Activated T-helper 17 cell treated with anti-CD3 and anti-CD28 coated beads, Interleukin-2, amount 50 U/mL, for 72 hours (primary cell): ENCODE results near the gene NUDT4. TPM values are rescaled to one million over a fixed set of nuclear protein-coding genes. Genes with fewer than 3 reads are reported as not detected.
A peak's percentile ranks its signal among the peaks of the same experiment; 100 is the strongest.
"Not testable (repeated sequence)": the region's sequence is repeated elsewhere in the genome, so short reads cannot be mapped to it uniquely, and the experiment has no call there.

Experiments used
- ATAC-seq: fragments of 150-1000 bp; cut with Tn5 transposase; replicated peaks from 2 replicates; pipeline ENCODE4 v1.10.0; 2021; ENCODE audit warnings: mild to moderate bottlenecking, moderate library complexity
- H3K27ac Mint-ChIP-seq: one replicate; pipeline ENCODE4 v1.8.0; 2022; ENCODE audit warnings: mixed read lengths
- H3K27me3 Mint-ChIP-seq: one replicate; pipeline ENCODE4 v1.8.0; 2022; ENCODE audit warnings: mixed read lengths
- H3K36me3 Mint-ChIP-seq: one replicate; pipeline ENCODE4 v1.8.0; 2022; ENCODE audit warnings: low read depth, mild to moderate bottlenecking, mixed read lengths
- H3K4me1 Mint-ChIP-seq: one replicate; pipeline ENCODE4 v1.8.0; 2022; ENCODE audit warnings: mixed read lengths
- H3K4me3 Mint-ChIP-seq: one replicate; pipeline ENCODE4 v1.8.0; 2022; ENCODE audit warnings: mild to moderate bottlenecking, mixed read lengths
- H3K9me3 Mint-ChIP-seq: one replicate; pipeline ENCODE4 v1.8.0; 2022; ENCODE audit warnings: mixed read lengths
- total RNA-seq, 2 donors: library from RNA; stranded (reverse); gene quantifications; one replicate each; pipeline ENCODE4 v1.2.3, GENCODE V29; 2022

The NUDT4 gene
- total RNA-seq, 2 donors from 2014 or later: 41.2 to 51.6 TPM

DNA sequence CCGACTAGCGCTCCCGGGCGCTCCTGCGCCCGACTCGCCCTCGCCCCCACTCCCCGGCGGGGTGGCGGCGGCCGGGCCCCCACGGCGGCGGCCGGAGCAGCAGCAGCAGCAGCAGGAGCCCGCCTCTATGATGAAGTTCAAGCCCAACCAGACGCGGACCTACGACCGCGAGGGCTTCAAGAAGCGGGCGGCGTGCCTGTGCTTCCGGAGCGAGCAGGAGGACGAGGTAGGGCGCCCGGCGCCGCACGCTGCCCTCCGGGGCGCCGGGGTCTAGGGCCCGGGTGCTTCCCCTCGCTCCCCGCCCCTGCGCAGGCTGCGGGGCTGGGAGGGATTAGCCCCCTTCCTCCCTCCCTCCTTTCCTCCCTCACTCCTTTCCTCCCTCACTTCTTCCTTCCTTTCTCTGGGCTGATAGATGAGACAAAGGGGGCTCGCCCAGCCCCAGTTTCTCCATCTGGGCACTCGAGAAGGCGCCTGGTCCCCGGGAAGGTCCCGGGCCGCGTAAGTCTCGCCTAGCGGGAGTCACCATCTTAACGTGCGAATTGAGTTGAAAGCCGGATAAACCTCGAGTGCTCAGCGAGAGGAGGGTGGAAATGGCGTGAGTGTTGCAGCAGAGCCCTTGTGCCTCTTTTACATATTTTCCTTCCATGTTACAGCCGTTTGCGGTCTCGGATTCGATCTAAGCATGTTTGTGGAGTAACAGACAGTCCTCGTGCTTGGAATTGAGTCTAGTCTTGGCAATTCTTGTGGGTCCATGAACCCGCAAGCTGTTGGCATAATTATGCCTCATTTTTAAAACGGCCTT is 672 bp downstream of the NUDT4 start:
- ATAC-seq: peak; percentile 63
- not testable (repeated sequence) for H3K27me3 Mint-ChIP-seq, H3K9me3 Mint-ChIP-seq
- H3K4me3 Mint-ChIP-seq: peak overlapping the region; percentile 99
- H3K4me1 Mint-ChIP-seq: peaks cover 30% of the 10 kb centered on the region
- H3K36me3 Mint-ChIP-seq: peaks cover 43% of the 10 kb centered on the region
- H3K27ac Mint-ChIP-seq: peak overlapping the region; percentile 99

GRCh38 chr12:93378998-93379325 is 1.2 kb downstream of the NUDT4 start:
- ATAC-seq: no peak
- H3K4me1 Mint-ChIP-seq: peaks cover 30% of the 10 kb centered on the region
- H3K27ac Mint-ChIP-seq: peak overlapping the region; percentile 99
- H3K27me3 Mint-ChIP-seq: no peaks in the 10 kb centered on the region
- peak overlapping the region; percentile 99 for H3K4me3 Mint-ChIP-seq
- peaks cover 48% of the 10 kb centered on the region for H3K36me3 Mint-ChIP-seq
- H3K9me3 Mint-ChIP-seq: no peaks in the 10 kb centered on the region

- Mint-ChIP-seq H3K4me3 (peak overlapping the region; percentile 99), H3K9me3 (no peaks in the 10 kb centered on the region), H3K36me3 (peaks cover 48% of the 10 kb centered on the region), H3K4me1 (peaks cover 30% of the 10 kb centered on the region), H3K27ac (peak overlapping the region; percentile 99), H3K27me3 (no peaks in the 10 kb centered on the region)
- ATAC-seq: no peak
These were observed 1.7 kb downstream of the NUDT4 start for GRCh38 chr12:93379326-93379980.

- H3K4me1 Mint-ChIP-seq: peaks cover 30% of the 10 kb centered on the region
- ATAC-seq: no peak
- no peaks in the 10 kb centered on the region for H3K9me3 Mint-ChIP-seq
- H3K27ac Mint-ChIP-seq: peak overlapping the region; percentile 99
- H3K4me3 Mint-ChIP-seq: peak overlapping the region; percentile 99
- peaks cover 49% of the 10 kb centered on the region for H3K36me3 Mint-ChIP-seq
- H3K27me3 Mint-ChIP-seq: no peaks in the 10 kb centered on the region
These were observed 2.2 kb downstream of the NUDT4 start for GRCh38 chr12:93379981-93380361.

DNA sequence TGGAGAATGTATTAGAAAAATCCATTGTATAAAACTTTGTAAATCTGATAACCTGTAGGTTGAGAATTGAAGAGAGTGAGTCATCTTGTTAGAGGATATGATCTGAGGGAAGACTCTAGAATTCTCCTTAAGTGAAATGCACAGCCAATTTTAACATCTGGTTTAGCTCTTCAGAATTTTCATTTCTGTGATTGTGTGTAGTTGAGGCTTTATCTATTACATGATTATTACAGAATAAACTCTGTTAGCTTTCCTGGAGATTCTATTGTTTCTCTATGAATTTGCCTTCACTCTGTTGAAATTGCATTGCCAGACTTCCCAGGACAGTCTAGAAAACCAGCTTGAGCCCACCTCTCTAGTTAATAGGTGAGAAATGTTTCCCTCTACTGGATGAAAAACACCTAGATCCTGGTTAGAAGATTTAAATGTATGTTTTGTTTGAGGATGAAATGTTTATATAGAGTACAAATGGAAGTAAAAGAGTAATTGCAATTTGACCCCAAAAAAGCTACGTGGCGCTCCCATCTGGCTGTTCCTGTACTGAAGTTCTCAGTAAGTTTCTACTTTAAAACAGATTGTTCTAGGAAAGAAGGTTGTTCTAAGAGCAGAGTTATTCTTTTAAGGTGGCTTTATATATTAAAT is 2.9 kb downstream of the NUDT4 start:
- Mint-ChIP-seq H3K4me1 (peaks cover 35% of the 10 kb centered on the region), H3K9me3 (no peaks in the 10 kb centered on the region), H3K4me3 (peak overlapping the region; percentile 99), H3K36me3 (peaks cover 56% of the 10 kb centered on the region), H3K27me3 (no peaks in the 10 kb centered on the region), H3K27ac (peak overlapping the region; percentile 99)
- ATAC-seq: no peak

GRCh38 chr12:93381161-93381975 is 3.6 kb downstream of the NUDT4 start:
- peaks cover 37% of the 10 kb centered on the region for H3K4me1 Mint-ChIP-seq
- no peaks in the 10 kb centered on the region for H3K27me3 Mint-ChIP-seq
- no peaks in the 10 kb centered on the region for H3K9me3 Mint-ChIP-seq
- peak overlapping the region; percentile 99 for H3K4me3 Mint-ChIP-seq
- no peak for ATAC-seq
- H3K36me3 Mint-ChIP-seq: peaks cover 58% of the 10 kb centered on the region
- H3K27ac Mint-ChIP-seq: peak overlapping the region; percentile 99

DNA sequence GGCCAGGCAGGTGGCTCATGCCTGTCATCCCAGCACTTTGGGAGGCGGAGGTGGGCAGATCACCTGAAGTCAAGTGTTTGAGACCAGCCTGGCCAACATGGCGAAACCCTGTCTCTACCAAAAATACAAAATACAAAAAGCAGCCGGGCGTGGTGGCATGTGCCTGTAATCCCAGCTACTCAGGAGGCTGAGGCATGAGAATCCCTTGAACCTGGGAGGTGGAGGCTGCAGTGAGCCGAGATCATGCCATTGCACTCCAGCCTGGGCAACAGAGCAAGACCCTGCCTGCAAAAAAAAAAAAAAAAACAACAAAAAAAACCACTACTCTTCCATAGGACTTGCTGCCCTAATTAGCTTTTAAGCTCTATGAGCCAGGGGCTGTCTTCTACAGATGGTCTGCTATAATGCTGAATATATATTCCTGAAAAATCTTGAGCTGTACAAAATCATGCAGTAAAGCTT is 4.3 kb downstream of the NUDT4 start:
- ATAC-seq, H3K27ac Mint-ChIP-seq, H3K9me3 Mint-ChIP-seq, H3K27me3 Mint-ChIP-seq: not testable (repeated sequence)
- peaks cover 32% of the 10 kb centered on the region for H3K4me1 Mint-ChIP-seq
- H3K36me3 Mint-ChIP-seq: peaks cover 58% of the 10 kb centered on the region
- H3K4me3 Mint-ChIP-seq: peak overlapping the region; percentile 99

GRCh38 chr12:93387780-93388179 is 10.1 kb downstream of the NUDT4 start:
- no peaks in the 10 kb centered on the region for H3K9me3 Mint-ChIP-seq
- peak; percentile 95 for ATAC-seq
- H3K4me1 Mint-ChIP-seq: peaks cover 31% of the 10 kb centered on the region
- peak overlapping the region; percentile 55 for H3K4me3 Mint-ChIP-seq
- H3K27ac Mint-ChIP-seq: peak overlapping the region; percentile 91
- H3K36me3 Mint-ChIP-seq: peaks cover 54% of the 10 kb centered on the region
- H3K27me3 Mint-ChIP-seq: no peaks in the 10 kb centered on the region

DNA sequence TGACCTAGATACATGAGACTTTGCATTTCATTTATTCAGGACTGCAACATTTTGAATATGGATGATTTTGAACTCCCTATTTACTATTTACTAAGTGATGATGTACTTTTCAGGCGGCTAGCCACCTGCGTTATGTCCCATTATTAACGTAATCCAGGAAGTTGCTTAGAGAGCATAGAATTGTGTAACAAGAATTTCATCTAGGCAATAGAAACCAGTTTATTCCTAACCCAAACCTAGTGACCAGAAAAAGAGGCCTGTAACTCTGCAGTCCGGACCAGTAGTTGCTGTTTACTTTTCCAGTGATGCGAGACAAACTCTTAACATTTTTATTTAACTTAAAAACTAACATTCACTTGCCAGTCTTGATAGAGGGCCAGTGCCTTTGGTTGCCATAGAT is 12.3 kb downstream of the NUDT4 start:
- Mint-ChIP-seq H3K4me3 (no peak overlapping the region), H3K27ac (no peak overlapping the region), H3K36me3 (peaks cover 56% of the 10 kb centered on the region), H3K9me3 (no peaks in the 10 kb centered on the region), H3K27me3 (no peaks in the 10 kb centered on the region), H3K4me1 (peaks cover 26% of the 10 kb centered on the region)
- no peak for ATAC-seq

DNA sequence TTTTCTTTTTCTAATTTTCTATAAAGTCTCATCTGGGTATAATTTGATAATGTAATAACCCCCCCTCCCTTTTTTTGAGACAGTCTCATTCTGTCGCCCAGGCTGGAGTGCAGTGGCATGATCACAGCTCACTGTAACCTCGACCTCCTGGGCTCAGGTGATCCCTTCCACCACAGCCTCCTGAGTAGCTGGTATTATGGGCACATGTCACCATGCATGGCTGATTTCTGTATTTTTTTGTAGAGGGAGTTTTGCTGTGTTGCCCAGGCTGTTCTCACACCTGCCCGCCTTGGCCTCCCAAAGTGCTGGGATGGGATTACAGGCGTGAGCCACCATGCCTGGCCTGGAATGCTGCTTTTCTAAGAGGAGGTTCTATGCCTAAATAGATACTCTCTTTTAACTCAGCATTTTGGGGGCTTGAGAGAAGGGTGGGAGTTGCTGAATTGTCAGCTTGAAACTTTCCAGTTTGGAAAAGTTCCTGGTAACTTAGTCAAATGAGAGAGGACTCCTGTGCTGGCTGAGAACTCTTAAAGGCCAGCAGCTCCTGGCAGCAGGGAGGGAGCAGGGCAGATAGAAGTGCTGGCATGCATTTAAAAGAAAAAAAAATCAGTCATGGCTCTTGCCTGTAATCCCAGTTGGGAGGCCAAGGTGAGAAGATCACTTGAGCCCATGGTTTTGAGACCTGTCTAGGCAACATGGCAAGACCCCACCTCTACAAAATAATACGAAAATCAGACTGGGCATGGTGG is 13.0 kb downstream of the NUDT4 start:
- Mint-ChIP-seq H3K9me3 (no peaks in the 10 kb centered on the region), H3K4me3 (no peak overlapping the region), H3K27me3 (no peaks in the 10 kb centered on the region), H3K36me3 (peaks cover 51% of the 10 kb centered on the region), H3K4me1 (peaks cover 19% of the 10 kb centered on the region), H3K27ac (peak overlapping the region; percentile 58)
- ATAC-seq: no peak

GRCh38 chr12:93393425-93393824 is 15.7 kb downstream of the NUDT4 start:
- H3K36me3 Mint-ChIP-seq: peaks cover 68% of the 10 kb centered on the region
- no peak for ATAC-seq
- no peaks in the 10 kb centered on the region for H3K27me3 Mint-ChIP-seq
- H3K27ac Mint-ChIP-seq: no peak overlapping the region
- no peaks in the 10 kb centered on the region for H3K9me3 Mint-ChIP-seq
- peaks cover 5% of the 10 kb centered on the region for H3K4me1 Mint-ChIP-seq
- H3K4me3 Mint-ChIP-seq: no peak overlapping the region

DNA sequence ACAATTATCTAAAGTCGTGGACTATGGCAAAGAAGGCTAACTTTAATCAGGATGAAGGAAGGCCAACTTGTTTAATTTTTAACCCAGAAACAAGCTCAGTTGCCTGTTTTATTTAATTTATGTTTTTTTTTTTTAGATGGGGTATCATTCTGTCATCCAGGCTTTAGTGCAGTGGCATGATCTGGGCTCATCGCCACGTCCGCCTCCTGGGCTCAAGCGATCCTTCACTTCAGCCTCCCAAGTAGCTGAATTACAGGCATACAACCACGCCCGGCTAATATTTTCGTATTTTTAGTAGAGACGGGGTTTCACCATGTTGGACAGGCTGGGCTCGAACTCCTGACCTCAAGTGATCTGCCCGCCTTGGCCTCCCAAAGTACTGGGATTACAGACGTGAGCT is 19.7 kb downstream of the NUDT4 start:
- Mint-ChIP-seq H3K27me3 (no peaks in the 10 kb centered on the region), H3K4me3 (no peak overlapping the region), H3K9me3 (no peaks in the 10 kb centered on the region), H3K4me1 (no peaks in the 10 kb centered on the region), H3K27ac (no peak overlapping the region), H3K36me3 (peaks cover 58% of the 10 kb centered on the region)
- no peak for ATAC-seq

GRCh38 chr12:93399183-93399863 is 21.6 kb downstream of the NUDT4 start:
- ATAC-seq: peak; percentile 98
- not testable (repeated sequence) for H3K27me3 Mint-ChIP-seq, H3K9me3 Mint-ChIP-seq, H3K4me3 Mint-ChIP-seq, H3K4me1 Mint-ChIP-seq, H3K27ac Mint-ChIP-seq
- H3K36me3 Mint-ChIP-seq: peaks cover 65% of the 10 kb centered on the region
